GM18526 (cell line): ENCODE results near the gene SLC41A3.

Source experiments
- POLR2A ChIP-seq: IDR thresholded peaks from 3 replicates; pipeline ENCODE4 v1.6.1; 2011; ENCODE audit not compliant: insufficient read length; ENCODE audit errors: extremely low read depth

The SLC41A3 gene

DNA sequence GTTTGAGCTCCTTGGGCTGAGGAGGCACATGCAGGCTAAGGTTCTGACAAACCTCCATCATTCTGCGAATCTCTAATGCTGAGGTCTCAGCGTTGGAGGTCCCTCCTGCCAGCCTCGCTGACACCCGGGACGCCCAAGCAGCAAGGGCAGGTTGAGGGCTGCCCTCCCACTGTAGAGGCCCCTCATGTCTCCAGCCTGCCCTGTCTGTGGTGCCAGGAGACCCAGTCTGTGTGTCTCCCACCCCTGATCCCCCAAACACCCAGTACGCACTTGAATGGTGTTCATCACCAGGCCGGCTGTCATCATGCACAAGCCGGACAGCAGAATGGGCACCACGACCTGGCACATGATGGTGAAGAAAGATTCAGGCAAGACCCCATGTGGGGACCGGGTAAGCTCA is 27.8 kb downstream of the SLC41A3 start:
- no peak for TF ChIP-seq POLR2A

DNA sequence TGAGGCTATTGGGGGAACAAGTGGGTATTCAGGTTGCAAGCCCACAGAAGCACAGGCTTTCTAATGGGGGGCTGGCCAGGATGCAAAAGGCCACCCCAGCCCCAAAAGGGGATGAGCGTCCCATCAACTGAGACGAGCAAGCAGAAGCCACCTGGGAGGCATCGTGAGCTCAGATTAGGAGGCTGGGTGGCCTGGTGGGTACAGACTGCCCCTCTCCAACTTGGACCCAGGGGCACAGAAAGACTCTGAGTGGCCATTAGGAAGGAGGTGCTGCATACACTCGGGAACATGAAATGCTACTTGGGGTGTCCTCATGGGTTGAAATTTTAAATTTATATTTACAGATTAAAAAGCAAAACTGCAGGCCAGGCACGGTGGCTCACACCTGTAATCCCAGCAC is 29.1 kb downstream of the SLC41A3 start:
- TF ChIP-seq POLR2A = no peak

DNA sequence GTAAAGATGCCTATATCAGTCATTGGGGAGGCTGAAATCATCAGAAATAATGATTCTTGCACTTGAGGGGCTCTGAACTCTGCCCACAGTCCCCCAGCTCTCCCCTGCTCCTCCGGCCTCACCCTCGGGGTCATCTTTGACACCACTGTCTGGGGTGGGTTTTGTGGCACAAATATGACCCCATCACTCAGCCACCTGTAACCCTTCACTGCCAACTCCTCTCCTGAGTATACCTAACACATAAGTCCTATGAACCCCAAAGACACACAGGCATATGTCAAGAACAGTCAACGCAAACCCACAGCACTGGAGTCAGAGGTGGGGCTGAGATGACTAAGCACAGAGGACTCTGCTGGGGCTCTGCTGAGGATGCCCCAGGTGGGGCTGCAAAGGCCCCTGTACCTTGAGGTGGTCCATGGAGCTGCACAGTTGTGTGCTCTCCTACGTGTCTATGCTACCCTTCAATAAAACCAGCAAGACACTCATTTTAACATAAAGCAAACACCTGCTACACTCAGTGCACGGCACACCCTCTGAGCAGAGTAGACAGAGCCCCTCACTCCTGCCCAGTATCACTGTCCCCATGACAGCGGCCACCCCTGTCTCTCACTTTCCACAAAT is 29.9 kb downstream of the SLC41A3 start:
- no peak for TF ChIP-seq POLR2A

DNA sequence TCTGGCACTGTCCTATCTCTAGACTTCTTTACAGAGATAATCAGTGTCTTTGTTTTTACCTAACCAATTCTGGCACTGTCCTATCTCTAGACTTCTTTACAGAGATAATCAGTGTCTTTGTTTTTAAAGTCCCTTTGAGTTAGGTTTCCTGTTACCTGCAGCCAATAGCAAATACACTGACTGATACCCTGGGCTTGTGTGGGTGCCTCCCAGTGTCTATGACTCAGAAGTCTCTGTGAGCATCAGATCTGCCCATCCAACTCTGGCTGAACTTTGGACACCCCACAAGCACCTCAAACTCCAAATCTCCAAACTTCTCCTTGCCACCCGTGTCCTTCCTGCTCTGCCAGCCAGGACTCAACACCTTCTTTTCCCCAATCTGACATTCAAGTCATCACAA is 30.4 kb downstream of the SLC41A3 start:
- TF ChIP-seq POLR2A = no peak

DNA sequence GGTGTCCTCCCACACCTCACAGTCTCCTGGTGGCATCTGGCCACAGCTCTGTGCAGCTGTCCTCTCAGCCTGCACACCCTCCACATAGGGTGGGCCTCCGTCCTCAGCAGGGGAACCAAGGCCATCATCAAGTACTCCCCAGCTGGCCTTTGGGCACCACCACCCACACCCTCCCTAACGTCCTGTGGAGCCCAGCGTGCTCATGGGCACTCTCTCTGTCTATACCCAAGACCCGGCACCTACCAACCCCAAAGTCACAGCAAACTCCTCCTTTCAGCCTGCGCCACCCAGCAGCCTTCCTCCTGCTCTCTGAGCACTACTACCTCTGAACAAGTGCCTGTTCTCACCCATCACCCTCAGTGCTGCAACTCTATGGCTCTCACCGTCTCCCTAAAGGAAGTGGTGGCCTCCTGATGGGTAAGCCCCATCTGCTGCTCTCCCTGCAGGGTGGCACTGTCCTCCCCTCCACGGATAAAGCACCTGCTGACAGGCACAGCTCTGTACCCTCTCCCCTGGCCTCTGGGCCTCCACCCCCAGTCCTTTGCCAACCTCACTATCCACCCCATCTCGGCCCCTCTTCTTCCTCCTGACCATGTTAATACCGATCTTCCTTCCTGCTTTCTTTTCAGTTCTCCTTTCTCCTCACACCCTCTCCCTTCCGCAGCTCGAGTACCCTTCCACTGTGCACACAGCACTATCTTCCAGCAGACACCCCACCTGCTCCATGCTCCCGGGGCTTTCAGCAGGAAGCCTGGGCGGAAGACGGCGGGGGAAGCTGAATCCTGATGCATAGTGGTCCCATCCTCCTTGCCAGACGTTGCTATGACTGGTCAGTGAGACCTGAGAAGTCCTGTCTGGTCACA is 31.5 kb downstream of the SLC41A3 start:
- TF ChIP-seq POLR2A = no peak

DNA sequence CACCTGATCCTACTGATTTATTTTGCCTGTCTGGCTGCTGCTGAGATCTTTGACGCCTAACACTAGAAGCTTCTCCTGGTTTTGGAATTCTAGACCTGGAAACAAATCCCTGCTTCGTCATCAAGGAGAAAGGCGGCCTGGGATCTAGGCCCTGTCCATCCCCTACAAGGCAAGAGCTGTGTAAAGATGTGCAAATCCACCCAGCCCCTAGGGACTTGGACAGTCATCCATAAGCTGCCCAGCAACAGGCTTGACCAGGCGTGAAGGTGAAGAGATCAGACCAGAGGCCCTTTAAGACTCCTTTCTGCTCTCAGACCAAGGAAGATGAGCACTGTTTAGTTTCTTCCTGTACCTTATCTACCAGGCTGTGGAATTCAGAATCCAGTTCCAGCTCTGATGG is 32.2 kb downstream of the SLC41A3 start:
- TF ChIP-seq POLR2A = no peak

DNA sequence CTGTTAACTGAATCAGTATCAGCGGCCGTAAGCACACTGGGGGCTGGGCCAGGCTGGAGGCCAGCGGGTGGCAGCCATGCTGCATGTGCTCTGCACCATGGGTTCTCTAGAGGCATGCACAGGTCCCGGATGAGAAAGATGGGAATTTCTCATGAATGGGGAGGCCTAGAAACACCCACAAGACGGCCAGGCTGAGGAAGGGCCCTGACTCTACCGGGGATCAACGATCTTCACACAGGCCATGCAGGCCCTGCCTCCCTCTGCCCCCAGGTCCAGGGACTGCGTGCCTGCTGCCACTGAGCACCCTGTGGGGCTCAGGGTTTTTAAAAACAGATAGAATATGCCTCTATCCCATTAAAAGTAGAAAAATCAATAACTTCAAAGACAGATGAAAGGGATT is 32.7 kb downstream of the SLC41A3 start:
- no peak for TF ChIP-seq POLR2A

DNA sequence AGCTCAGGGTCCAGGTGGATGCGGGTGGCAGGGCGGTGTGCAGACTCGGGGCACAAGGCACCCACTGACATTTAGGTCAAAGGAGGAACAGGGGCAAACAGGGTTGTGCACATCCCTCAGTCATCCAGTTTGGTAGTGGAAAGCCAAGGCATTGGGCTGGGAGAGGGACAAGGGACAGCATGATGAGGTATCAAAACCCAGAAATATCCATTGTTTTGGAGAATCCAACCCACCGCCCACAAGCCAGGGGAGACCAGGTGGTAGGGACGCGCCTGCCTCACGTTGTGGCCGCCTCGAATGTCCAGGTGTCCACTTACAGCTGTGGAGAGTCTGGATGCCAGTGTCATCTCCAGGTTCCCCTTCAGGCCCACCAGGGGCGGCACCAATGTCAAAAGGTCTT is 33.3 kb downstream of the SLC41A3 start:
- no peak for TF ChIP-seq POLR2A

DNA sequence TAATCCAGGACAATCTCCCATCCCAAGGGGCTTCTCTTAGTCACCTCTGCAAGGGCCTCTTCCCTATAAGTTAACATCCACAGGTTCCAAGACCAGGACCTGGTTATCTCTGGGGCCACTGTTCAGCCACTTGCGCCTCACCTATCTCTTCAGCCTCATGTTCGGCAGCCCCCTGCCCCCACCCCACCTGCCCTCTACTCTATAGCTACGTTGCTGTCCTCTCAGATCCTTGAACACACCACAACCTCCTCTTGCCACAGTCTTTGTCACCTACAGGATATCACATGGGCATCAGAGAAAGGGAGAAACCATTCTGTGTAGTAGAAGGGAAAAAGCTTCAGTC is 33.9 kb downstream of the SLC41A3 start:
- no peak for TF ChIP-seq POLR2A

DNA sequence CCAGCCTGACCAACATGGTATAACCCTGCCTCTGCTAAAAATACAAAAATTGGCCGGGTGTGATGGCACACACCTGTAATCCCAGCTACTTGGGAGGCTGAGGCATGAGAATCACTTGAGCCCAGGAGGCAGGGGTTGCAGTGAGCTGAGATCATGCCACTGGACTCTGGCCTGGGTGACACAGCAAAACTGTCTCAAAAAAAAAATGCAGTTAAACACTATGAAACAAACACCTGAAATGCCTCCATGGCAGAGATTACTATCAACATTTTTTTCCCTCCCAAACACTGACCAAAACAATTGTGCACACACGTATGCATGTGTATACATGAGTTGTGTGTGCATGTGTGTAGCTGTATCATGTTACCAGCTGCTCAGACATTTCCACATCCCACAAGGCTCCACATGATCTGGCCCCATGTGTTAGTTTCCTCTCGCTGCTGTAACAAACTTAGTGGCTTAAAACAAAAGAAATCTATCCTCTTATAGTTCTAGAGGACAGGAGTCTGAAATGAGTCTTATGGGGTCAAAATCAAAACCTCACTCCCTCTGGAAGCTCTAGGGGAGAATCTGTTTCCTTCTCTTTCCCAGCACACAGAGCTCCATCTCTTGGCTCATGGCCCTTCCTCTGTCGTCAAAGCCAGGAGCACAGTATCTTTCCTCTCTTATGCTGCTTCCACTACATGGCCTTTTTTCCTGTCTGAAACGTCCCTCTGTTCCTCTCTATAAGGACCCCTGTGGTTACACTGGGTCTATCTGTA is 34.5 kb downstream of the SLC41A3 start:
- no peak for TF ChIP-seq POLR2A

DNA sequence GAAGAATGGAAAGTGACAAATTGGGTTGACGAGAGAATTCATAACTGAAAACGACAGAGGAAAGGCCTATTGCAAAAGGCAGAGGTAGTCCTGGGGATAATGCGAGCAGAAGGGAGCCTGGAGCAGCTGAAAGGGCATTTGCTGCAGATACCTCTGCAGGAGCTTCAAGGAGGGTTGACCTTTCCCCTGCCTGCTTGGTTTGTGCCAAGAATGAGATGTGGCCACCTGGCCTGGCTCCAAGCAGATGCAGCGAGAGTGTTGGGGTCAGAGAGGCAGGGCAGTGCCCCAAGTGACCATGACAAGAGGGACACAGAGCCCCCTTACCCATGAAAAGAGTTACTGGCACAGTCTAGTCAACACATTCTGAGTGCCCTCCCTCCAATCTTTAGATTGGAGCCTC is 43.5 kb downstream of the SLC41A3 start:
- TF ChIP-seq POLR2A = no peak

DNA sequence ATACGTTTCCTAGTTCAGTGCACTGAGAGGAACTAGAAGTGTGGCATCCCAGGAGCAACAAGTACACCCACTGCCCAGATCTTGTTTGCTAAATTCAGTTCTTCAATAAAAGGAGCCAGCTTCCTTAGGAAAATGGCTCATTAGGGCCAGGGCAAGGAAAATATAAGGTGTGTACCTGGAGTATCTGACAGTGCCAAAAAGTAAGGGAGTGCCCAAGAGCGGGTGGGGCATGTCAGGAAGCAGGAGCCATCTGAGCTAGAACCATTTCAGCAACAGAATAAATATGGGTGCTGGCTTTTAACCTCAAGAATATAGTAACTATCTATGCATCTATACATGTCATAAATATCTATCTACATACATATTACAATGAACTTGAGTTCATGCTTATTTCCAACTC is 44.1 kb downstream of the SLC41A3 start:
- no peak for TF ChIP-seq POLR2A

DNA sequence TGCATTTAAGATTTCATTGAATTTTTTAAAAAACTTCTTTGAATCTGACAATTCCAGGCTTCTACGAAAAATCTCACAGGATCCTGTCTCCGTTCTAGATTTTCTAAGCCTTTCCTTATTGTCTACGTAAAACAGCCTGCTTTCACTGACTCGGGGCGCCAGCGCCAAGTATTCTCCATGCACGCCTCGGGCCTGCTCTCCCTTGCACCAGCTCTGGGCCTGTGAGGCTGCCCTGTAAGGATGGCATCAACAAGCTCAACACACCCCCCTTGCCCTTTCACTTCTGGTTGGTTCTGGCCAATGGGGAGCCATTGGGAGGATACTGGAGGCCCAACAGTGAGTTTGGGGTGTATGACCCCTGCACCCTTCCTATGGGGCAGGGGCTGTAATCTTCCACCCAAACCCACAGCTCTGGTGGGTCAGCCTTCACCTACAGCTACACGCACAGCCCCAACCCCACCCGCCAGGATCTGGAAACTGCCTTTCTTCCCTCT is 47.8 kb downstream of the SLC41A3 start:
- TF ChIP-seq POLR2A = no peak

DNA sequence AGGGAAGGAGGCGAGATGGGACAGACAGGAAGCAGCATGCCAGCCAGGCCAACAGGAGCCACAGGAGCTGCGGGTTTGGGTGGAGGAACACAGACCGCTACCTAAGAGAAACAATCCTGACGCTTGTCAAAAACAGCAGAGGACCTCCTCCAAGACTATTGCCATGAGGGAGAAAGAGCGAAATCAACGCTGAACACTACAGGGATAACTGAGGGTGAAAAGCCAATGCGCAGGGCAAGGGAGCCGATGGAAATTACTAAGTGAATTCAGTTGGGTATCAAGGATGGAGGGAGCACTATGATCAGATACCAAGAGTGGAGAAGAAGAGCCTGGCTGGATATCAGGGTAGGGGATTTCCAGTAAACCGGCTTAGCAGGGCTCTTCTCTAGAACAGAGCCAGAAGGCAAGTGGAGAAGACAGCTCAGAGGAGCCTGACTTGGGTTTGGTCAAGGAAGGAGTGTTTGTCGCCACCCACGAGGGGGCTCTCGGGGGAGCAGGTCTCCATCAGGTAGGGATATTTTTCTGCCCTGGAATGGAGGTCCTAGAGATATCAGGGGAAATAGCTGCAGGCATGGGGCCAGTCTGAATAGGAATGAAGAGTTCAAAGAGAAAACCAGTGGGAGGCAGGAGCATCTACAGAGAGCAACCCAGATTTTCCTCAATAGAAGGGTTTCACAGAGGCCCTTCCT is 48.4 kb downstream of the SLC41A3 start:
- TF ChIP-seq POLR2A = no peak
